ENCODE results near the gene ANGPTL7. TPM values are rescaled to one million over a fixed set of nuclear protein-coding genes. Genes with fewer than 3 reads are reported as not detected.

Gene ANGPTL7
- total and polyA plus RNA-seq, 2 experiments from 2014 or later: not detected

GRCh38 chr1:11144570-11145256 lies 44.4 kb upstream of the ANGPTL7 start:
- Histone ChIP-seq H3K9me3 (ENCODE audit: low read depth) (no peaks in the 10 kb centered on the region), H3K79me2 (ENCODE audit: insufficient read depth) (no peaks in the 10 kb centered on the region), H4K20me1 (ENCODE audit: insufficient read depth) (no peaks in the 10 kb centered on the region), H3K27ac (no peak overlapping the region), H3K4me3 (no peak overlapping the region), H2AFZ (no peak overlapping the region), H3K4me1 (ENCODE audit: insufficient read depth) (0 out of 2 replicates have a peak, but pooled peaks cover 4% of the 10 kb centered on the region), H3K36me3 (ENCODE audit: low read depth) (peaks cover 11% of the 10 kb centered on the region; the same call in 1 of the 2 replicates), H3K9ac (no peak overlapping the region), H3K4me2 (ENCODE audit: unreplicated experiment) (no peak overlapping the region), H3K27me3 (replicated peaks; ENCODE audit: insufficient read depth) (no peaks in the 10 kb centered on the region), H3K9me2 (ENCODE audit: insufficient read depth) (no peaks in the 10 kb centered on the region), H3F3A (ENCODE audit: insufficient read depth) (no peaks in the 10 kb centered on the region)
- in situ Hi-C loops (cut with MboI): no loop called here
- no peak for TF ChIP-seq EZH2 (IDR thresholded peaks at IDR 0.05; ENCODE audit: insufficient read depth, poor library complexity, severe bottlenecking)
- no peak for TF ChIP-seq EZH2phosphoT487 (IDR thresholded peaks at IDR 0.05; ENCODE audit: insufficient read depth, low read depth)
- 54 to 55% methylated on average over 12 of the region's 12 CpGs for WGBS, 2 experiments (ENCODE audit: low coverage in 1 of 2, low lambda C conversion rate in 2 of 2, missing lambda C conversion rate in 2 of 2)
- no peak for DNase-seq

GRCh38 chr1:11145741-11146140 lies 43.4 kb upstream of the ANGPTL7 start:
- WGBS, 2 experiments (ENCODE audit: low coverage in 1 of 2, low lambda C conversion rate in 2 of 2, missing lambda C conversion rate in 2 of 2): 97 to 98% methylated on average over 6 of the region's 6 CpGs
- no peaks in the 10 kb centered on the region for H3K9me2 ChIP-seq (ENCODE audit: insufficient read depth)
- H3K9me3 ChIP-seq (ENCODE audit: low read depth): no peaks in the 10 kb centered on the region
- no peaks in the 10 kb centered on the region for H4K20me1 ChIP-seq (ENCODE audit: insufficient read depth)
- H3K27ac ChIP-seq: no peak overlapping the region
- no peak overlapping the region for H3K4me2 ChIP-seq (ENCODE audit: unreplicated experiment)
- no peaks in the 10 kb centered on the region for H3F3A ChIP-seq (ENCODE audit: insufficient read depth)
- H2AFZ ChIP-seq: no peak overlapping the region
- 0 out of 2 replicates have a peak, but pooled peaks cover 4% of the 10 kb centered on the region for H3K4me1 ChIP-seq (ENCODE audit: insufficient read depth)
- TF ChIP-seq EZH2phosphoT487 (IDR thresholded peaks at IDR 0.05; ENCODE audit: insufficient read depth, low read depth) (no peak), EZH2 (IDR thresholded peaks at IDR 0.05; ENCODE audit: insufficient read depth, poor library complexity, severe bottlenecking) (no peak)
- no peaks in the 10 kb centered on the region for H3K79me2 ChIP-seq (ENCODE audit: insufficient read depth)
- H3K36me3 ChIP-seq (ENCODE audit: low read depth): peaks cover 11% of the 10 kb centered on the region; the same call in 1 of the 2 replicates
- no peak overlapping the region for H3K4me3 ChIP-seq
- no peak overlapping the region for H3K9ac ChIP-seq
- in situ Hi-C loops (cut with MboI): no loop called here
- no peaks in the 10 kb centered on the region for H3K27me3 ChIP-seq (replicated peaks; ENCODE audit: insufficient read depth)
- DNase-seq: no peak

GRCh38 chr1:11147197-11147770 lies 41.9 kb upstream of the ANGPTL7 start:
- Histone ChIP-seq H4K20me1 (ENCODE audit: insufficient read depth) (no peaks in the 10 kb centered on the region), H3K27ac (no peak overlapping the region), H3K9me2 (ENCODE audit: insufficient read depth) (no peaks in the 10 kb centered on the region), H3K4me1 (ENCODE audit: insufficient read depth) (0 out of 2 replicates have a peak, but pooled peaks cover 4% of the 10 kb centered on the region), H3K4me3 (no peak overlapping the region), H3K9me3 (ENCODE audit: low read depth) (no peaks in the 10 kb centered on the region), H2AFZ (no peak overlapping the region), H3K4me2 (ENCODE audit: unreplicated experiment) (no peak overlapping the region), H3K27me3 (replicated peaks; ENCODE audit: insufficient read depth) (no peaks in the 10 kb centered on the region), H3F3A (ENCODE audit: insufficient read depth) (no peaks in the 10 kb centered on the region), H3K36me3 (ENCODE audit: low read depth) (peaks cover 11% of the 10 kb centered on the region; the same call in 1 of the 2 replicates), H3K79me2 (ENCODE audit: insufficient read depth) (no peaks in the 10 kb centered on the region), H3K9ac (no peak overlapping the region)
- WGBS, 2 experiments (ENCODE audit: low coverage in 1 of 2, low lambda C conversion rate in 2 of 2, missing lambda C conversion rate in 2 of 2): 77 to 83% methylated on average over 4 of the region's 4 CpGs
- no peak for TF ChIP-seq EZH2phosphoT487 (IDR thresholded peaks at IDR 0.05; ENCODE audit: insufficient read depth, low read depth)
- no peak for TF ChIP-seq EZH2 (IDR thresholded peaks at IDR 0.05; ENCODE audit: insufficient read depth, poor library complexity, severe bottlenecking)
- peak; percentile 59 for DNase-seq
- in situ Hi-C loops (cut with MboI): no loop called here

GRCh38 chr1:11150326-11150725 lies 38.8 kb upstream of the ANGPTL7 start:
- H4K20me1 ChIP-seq (ENCODE audit: insufficient read depth): no peaks in the 10 kb centered on the region
- H2AFZ ChIP-seq: no peak overlapping the region
- H3K4me2 ChIP-seq (ENCODE audit: unreplicated experiment): no peak overlapping the region
- H3K36me3 ChIP-seq (ENCODE audit: low read depth): peaks cover 13% of the 10 kb centered on the region; the same call in 1 of the 2 replicates
- TF ChIP-seq EZH2phosphoT487 (IDR thresholded peaks at IDR 0.05; ENCODE audit: insufficient read depth, low read depth) (no peak), EZH2 (IDR thresholded peaks at IDR 0.05; ENCODE audit: insufficient read depth, poor library complexity, severe bottlenecking) (no peak)
- 0 out of 2 replicates have a peak, but pooled peaks cover 4% of the 10 kb centered on the region for H3K4me1 ChIP-seq (ENCODE audit: insufficient read depth)
- H3K9me2 ChIP-seq (ENCODE audit: insufficient read depth): no peaks in the 10 kb centered on the region
- in situ Hi-C loops (cut with MboI): no loop called here
- H3K79me2 ChIP-seq (ENCODE audit: insufficient read depth): no peaks in the 10 kb centered on the region
- no peak overlapping the region for H3K9ac ChIP-seq
- no peak overlapping the region for H3K27ac ChIP-seq
- no peaks in the 10 kb centered on the region for H3F3A ChIP-seq (ENCODE audit: insufficient read depth)
- no peaks in the 10 kb centered on the region for H3K27me3 ChIP-seq (replicated peaks; ENCODE audit: insufficient read depth)
- 81 to 84% methylated on average over 3 of the region's 3 CpGs for WGBS, 2 experiments (ENCODE audit: low coverage in 1 of 2, low lambda C conversion rate in 2 of 2, missing lambda C conversion rate in 2 of 2)
- H3K9me3 ChIP-seq (ENCODE audit: low read depth): no peaks in the 10 kb centered on the region
- H3K4me3 ChIP-seq: no peak overlapping the region
- no peak for DNase-seq
